NCI-H748 treated with DMSO at 0.1 percent for 48 hours (cell line): Measurements from ENCODE around the gene ARHGAP45.

Experiments used
- DNase-seq: peaks from one replicate; lab custom pipeline; 2025; lab: John Stamatoyannopoulos, UW

The ARHGAP45 gene

GRCh38 chr19:1133471-1133929, 66.5 kb downstream of the ARHGAP45 start:
- DNase-seq: no peak

- no peak for DNase-seq
Measured at GRCh38 chr19:1134431-1134830, 67.5 kb downstream of the ARHGAP45 start.

- no peak for DNase-seq
Measured at GRCh38 chr19:1135454-1135853, 68.5 kb downstream of the ARHGAP45 start.

- no peak for DNase-seq
Measured at GRCh38 chr19:1136201-1136600, 69.2 kb downstream of the ARHGAP45 start.
